Activated CD8-positive, alpha-beta memory T cell treated with anti-CD3 and anti-CD28 coated beads, Interleukin-2, amount 50 U/mL, for 24 hours (primary cell): ENCODE data around the gene CD80.

Experiments used
- DNase-seq: peaks from one replicate; pipeline ENCODE4 v3.0.0-alpha.2; 2020; ENCODE audit errors: extremely low read depth

Gene CD80

GRCh38 chr3:119547227-119547626, 12.2 kb downstream of the CD80 start:
- no peak for DNase-seq

- no peak for DNase-seq
Measured at GRCh38 chr3:119543147-119543546, 16.3 kb downstream of the CD80 start.

- no peak for DNase-seq
Measured at GRCh38 chr3:119542168-119542767, 17.1 kb downstream of the CD80 start.

GRCh38 chr3:119541547-119541946, 17.9 kb downstream of the CD80 start:
- no peak for DNase-seq

- no peak for DNase-seq
Measured at GRCh38 chr3:119538772-119539171, 20.6 kb downstream of the CD80 start.

GRCh38 chr3:119536757-119537156, 22.7 kb downstream of the CD80 start:
- DNase-seq: no peak

- no peak for DNase-seq
Measured at GRCh38 chr3:119534296-119534695, 25.1 kb downstream of the CD80 start.

GRCh38 chr3:119531151-119531550, 28.3 kb downstream of the CD80 start:
- DNase-seq: no peak

- DNase-seq: no peak
Measured at GRCh38 chr3:119530456-119530855, 29.0 kb downstream of the CD80 start.

- DNase-seq: no peak
Measured at GRCh38 chr3:119529883-119530282, 29.5 kb downstream of the CD80 start.

GRCh38 chr3:119527714-119528113, 31.7 kb downstream of the CD80 start:
- no peak for DNase-seq

- DNase-seq: no peak
Measured at GRCh38 chr3:119524931-119525662, 34.3 kb downstream of the CD80 start.

- no peak for DNase-seq
Measured at GRCh38 chr3:119518026-119518425, 41.4 kb downstream of the CD80 start.

- no peak for DNase-seq
Measured at GRCh38 chr3:119517112-119517511, 42.3 kb downstream of the CD80 start.

GRCh38 chr3:119514637-119515036, 44.8 kb downstream of the CD80 start:
- no peak for DNase-seq

GRCh38 chr3:119510690-119511089, 48.7 kb downstream of the CD80 start:
- DNase-seq: no peak

GRCh38 chr3:119508172-119508845, 51.1 kb downstream of the CD80 start:
- DNase-seq: no peak

- no peak for DNase-seq
Measured at GRCh38 chr3:119507404-119507803, 52.0 kb downstream of the CD80 start.

- no peak for DNase-seq
Measured at GRCh38 chr3:119506631-119507030, 52.8 kb downstream of the CD80 start.

- DNase-seq: no peak
Measured at GRCh38 chr3:119500901-119501300, 58.5 kb downstream of the CD80 start.

- no peak for DNase-seq
Measured at GRCh38 chr3:119500265-119500664, 59.1 kb downstream of the CD80 start.

- DNase-seq: peak; percentile 94
Measured at GRCh38 chr3:119498186-119499011, 61.0 kb downstream of the CD80 start, which contains the start of gene TIMMDC1. Gene TIMMDC1 (plus strand): TSS chr3:119498547. CDS start chr3:119498734, 187 bp downstream.
